Adrenal gland (tissue), 19 donors: ENCODE data around the gene FOXD4L3. TPM values are rescaled to one million over a fixed set of nuclear protein-coding genes. Genes with fewer than 3 reads are reported as not detected.
"Not testable (repeated sequence)": the region's sequence is repeated elsewhere in the genome, so short reads cannot be mapped to it uniquely, and the experiment has no call there.

Experiments used
- DNase-seq, 7 donors: peaks; one replicate each; pipeline ENCODE4 v3.0.0-alpha.2; 2019 to 2020
- H3K27ac ChIP-seq, 5 donors: fragments of 200-600 bp; sonication (generic) in 4 of 5; 1 replicate in 3 of 5; 2 replicates in 2 of 5; pipeline versions ENCODE4 v1.5.1 to v1.8.0; 2016 to 2020; ENCODE audit warnings: mild to moderate bottlenecking in 1 of 5
- H3K27me3 ChIP-seq: fragments of 200-600 bp; 2 replicates; pipeline ENCODE4 v1.8.0; 2021
- H3K36me3 ChIP-seq, 2 donors: fragments of 200-600 bp; replicated peaks in 1 of 2; 1 replicate in 1 of 2; 2 replicates in 1 of 2; pipeline versions ENCODE4 v1.5.1 to v1.8.0; 2018 to 2022
- H3K4me1 ChIP-seq, 2 donors: fragments of 200-600 bp; replicated peaks in 1 of 2; 1 replicate in 1 of 2; 2 replicates in 1 of 2; pipeline versions ENCODE4 v1.5.1 to v1.8.0; 2018 to 2021
- H3K4me3 ChIP-seq, 4 donors: fragments of 200-600 bp; sonication (generic) in 3 of 4; one replicate each; pipeline ENCODE4 v1.5.1; 2016 to 2018
- H3K9me3 ChIP-seq, 3 donors: fragments of 200-600 bp; sonication (generic) in 1 of 3; replicated peaks in 1 of 3; 1 replicate in 2 of 3; 2 replicates in 1 of 3; pipeline versions ENCODE4 v1.5.1 to v1.8.0; 2016 to 2021
- WGBS, 4 donors: extraction: QIAGEN DNeasy Blood & Tissue Kit in 2 of 4; methylation state at CpG; one replicate each; pipeline versions ENCODE4 v1.1.5 to v1.1.7; 2013 to 2017; 5-methylcytosine and 5-hydroxymethylcytosine counted together
- intact Hi-C, 2 donors: fragments of 100-400 bp; cut with DNase I; formaldehyde crosslinking; loops; one replicate each; pipeline versions ENCODE4 v1.14.1 to v1.15.0; 2022 to 2023
- long read RNA-seq, 10 donors: library from polyadenylated mRNA in 3 of 10; unstranded in 2 of 10; stranded (forward) in 1 of 10; transcript quantifications; one replicate each; pipeline ENCODE4 v2.0.0 and lab custom pipeline, GENCODE V29; 2021 to 2026
- polyA plus RNA-seq, 3 donors: library from polyadenylated mRNA; stranded (reverse); fragments of 200-250 nt in 2 of 3; fragments of 350-450 nt in 1 of 3; fragmentation: Illumina TruSeq in 1 of 3; extraction: RNeasy Lipid Tissue Mini Kit (QIAGEN cat#74804) in 1 of 3; gene quantifications; one replicate each; pipeline ENCODE4 v1.2.3, GENCODE V29; 2013 to 2014
- total RNA-seq, 9 donors: library from RNA; depleted of rRNA in 4 of 9; stranded (reverse); fragments of >200 nt in 4 of 9; fragments of 120-200 nt in 1 of 9; fragmentation: NEBNext Ultra II Directional in 1 of 9; extraction: Animal tissue kit (Norgen Biotek cat#: 25700) in 1 of 9; gene quantifications; one replicate each; pipeline versions ENCODE4 v1.1.0 to v1.2.4, GENCODE V29; 2013 to 2023
- donor health status: healthy with polysubstance abuse.
- donor health status: Bipolar disorder and iron deficiency.
- donor health status: DM: yes; HTN: yes; CAD: no.
- donor health status: DM: no; HTN: no; CAD: no.
- donor health status: DM: no; HTN: no; CAD: no.
- donor health status: DM: yes; HTN: yes; CAD: no.

FOXD4L3 gene
- total RNA-seq: under 1 TPM in 1 of 9 donors, not detected in 8; 0.06 TPM
- polyA plus RNA-seq: under 1 TPM in 1 of 3 donors, not detected in 2; 0.03 TPM
- long read RNA-seq, donor 1, partial matches to known transcripts: 0 of 1 reads
- long read RNA-seq, donor 1, other reads (novel, unspliced or antisense): 0 of 1 reads
- long read RNA-seq, donor 2: 0 reads
- long read RNA-seq, donor 3: 0 reads
- long read RNA-seq, donor 4: 0 reads
- long read RNA-seq, donor 5: 0 reads
- long read RNA-seq, donor 6: 0 reads
- long read RNA-seq, donor 7: 0 reads
- long read RNA-seq, donor 8: 0 reads
- long read RNA-seq, donor 9: 0 reads
- long read RNA-seq, donor 10: 0 reads

- DNase-seq, H3K27ac ChIP-seq, H3K4me3 ChIP-seq, intact Hi-C loops, H3K9me3 ChIP-seq, H3K27me3 ChIP-seq, H3K4me1 ChIP-seq, H3K36me3 ChIP-seq: not testable (repeated sequence)
- WGBS, 4 donors: 6 to 13% methylated on average over 3 of the region's 15 CpGs; no CpG with 5 or more reads in 2 of the 4 donors
Measured at GRCh38 chr9:68302567-68302966, at the start of gene FOXD4L3. Gene FOXD4L3 (plus strand): TSS chr9:68302867. CDS start chr9:68302952, 85 bp downstream.

GRCh38 chr9:68281041-68281440 lies 21.6 kb upstream of the FOXD4L3 start:
- intact Hi-C loops, H3K27me3 ChIP-seq, H3K36me3 ChIP-seq, H3K9me3 ChIP-seq, H3K27ac ChIP-seq, H3K4me3 ChIP-seq, H3K4me1 ChIP-seq: not testable (repeated sequence)
- peak in 1 of 7 donors; percentile 8 for DNase-seq
- WGBS, 4 donors: 96 to 99% (median 98%) methylated on average over 10 to 14 of the region's 16 CpGs; no CpG with 5 or more reads in 1 of the 4 donors

GRCh38 chr9:68303771-68304170 lies 1.1 kb downstream of the FOXD4L3 start:
- DNase-seq, H3K27ac ChIP-seq, H3K27me3 ChIP-seq, H3K9me3 ChIP-seq, H3K36me3 ChIP-seq, H3K4me3 ChIP-seq, H3K4me1 ChIP-seq, intact Hi-C loops: not testable (repeated sequence)
- 1 to 3% methylated on average over 5 to 7 of the region's 30 CpGs; no CpG with 5 or more reads in 2 of the 4 donors for WGBS, 4 donors

GRCh38 chr9:68304212-68304611 lies 1.5 kb downstream of the FOXD4L3 start:
- H3K27ac ChIP-seq, H3K4me3 ChIP-seq, DNase-seq, intact Hi-C loops, H3K9me3 ChIP-seq, H3K27me3 ChIP-seq, H3K36me3 ChIP-seq, H3K4me1 ChIP-seq: not testable (repeated sequence)
- 20% methylated on average over 7 of the region's 21 CpGs; no CpG with 5 or more reads in 3 of the 4 donors for WGBS, 4 donors

- H3K4me3 ChIP-seq, DNase-seq, H3K4me1 ChIP-seq, H3K27me3 ChIP-seq, intact Hi-C loops, H3K36me3 ChIP-seq, H3K27ac ChIP-seq, H3K9me3 ChIP-seq: not testable (repeated sequence)
- 5 to 41% (median 18%) methylated on average over 2 to 3 of the region's 4 CpGs for WGBS, 4 donors
Measured at GRCh38 chr9:68304777-68305176, 2.1 kb downstream of the FOXD4L3 start.

- H3K36me3 ChIP-seq, intact Hi-C loops, H3K4me3 ChIP-seq, H3K27me3 ChIP-seq, H3K9me3 ChIP-seq, H3K4me1 ChIP-seq, DNase-seq, H3K27ac ChIP-seq: not testable (repeated sequence)
- WGBS, 4 donors: 24 to 29% (median 28%) methylated on average over 7 to 10 of the region's 21 CpGs
Measured at GRCh38 chr9:68305680-68306285, 3.1 kb downstream of the FOXD4L3 start.

GRCh38 chr9:68306391-68306964 lies 3.8 kb downstream of the FOXD4L3 start:
- intact Hi-C loops, H3K9me3 ChIP-seq, H3K4me3 ChIP-seq, DNase-seq, H3K36me3 ChIP-seq, H3K4me1 ChIP-seq, H3K27me3 ChIP-seq, H3K27ac ChIP-seq: not testable (repeated sequence)
- 9 to 10% methylated on average over 28 to 29 of the region's 37 CpGs; no CpG with 5 or more reads in 2 of the 4 donors for WGBS, 4 donors

- H3K36me3 ChIP-seq, DNase-seq, H3K4me3 ChIP-seq, H3K27ac ChIP-seq, H3K4me1 ChIP-seq, H3K27me3 ChIP-seq, intact Hi-C loops, H3K9me3 ChIP-seq: not testable (repeated sequence)
- 20 to 38% (median 24%) methylated on average over 10 to 16 of the region's 35 CpGs for WGBS, 4 donors
Measured at GRCh38 chr9:68307127-68307526, 4.5 kb downstream of the FOXD4L3 start.

GRCh38 chr9:68307654-68308053 lies 5.0 kb downstream of the FOXD4L3 start:
- H3K27ac ChIP-seq, H3K27me3 ChIP-seq, intact Hi-C loops, H3K4me1 ChIP-seq, H3K4me3 ChIP-seq, H3K9me3 ChIP-seq, DNase-seq, H3K36me3 ChIP-seq: not testable (repeated sequence)
- WGBS, 4 donors: 17 to 30% (median 18%) methylated on average over 8 to 18 of the region's 21 CpGs

- WGBS, 4 donors: no CpG with 5 or more reads among the region's 5 CpGs
- H3K36me3 ChIP-seq, intact Hi-C loops, H3K27ac ChIP-seq, H3K4me3 ChIP-seq, H3K4me1 ChIP-seq, H3K9me3 ChIP-seq, DNase-seq, H3K27me3 ChIP-seq: not testable (repeated sequence)
Measured at GRCh38 chr9:68311208-68311607, 8.5 kb downstream of the FOXD4L3 start.

- 68 to 80% (median 69%) methylated on average over 9 to 10 of the region's 10 CpGs for WGBS, 4 donors
- intact Hi-C loops, H3K9me3 ChIP-seq: not testable (repeated sequence)
Measured at GRCh38 chr9:68318209-68318608, 15.5 kb downstream of the FOXD4L3 start.

More at GRCh38 chr9:68318209-68318608, 15.5 kb downstream of the FOXD4L3 start:
- not testable (repeated sequence) for H3K27me3 ChIP-seq, H3K36me3 ChIP-seq, H3K27ac ChIP-seq, H3K4me1 ChIP-seq, DNase-seq, H3K4me3 ChIP-seq
